HG03095 (cell line): ENCODE data around the gene KRT10.
"Not testable (repeated sequence)": the region's sequence is repeated elsewhere in the genome, so short reads cannot be mapped to it uniquely, and the experiment has no call there.

Experiments used
- ATAC-seq: cut with Tn5 transposase; IDR thresholded peaks from one replicate; pipeline ENCODE4 v1.9.1; 2021; ENCODE audit warnings: moderate library complexity; ENCODE audit not compliant: unreplicated experiment

Gene KRT10

DNA sequence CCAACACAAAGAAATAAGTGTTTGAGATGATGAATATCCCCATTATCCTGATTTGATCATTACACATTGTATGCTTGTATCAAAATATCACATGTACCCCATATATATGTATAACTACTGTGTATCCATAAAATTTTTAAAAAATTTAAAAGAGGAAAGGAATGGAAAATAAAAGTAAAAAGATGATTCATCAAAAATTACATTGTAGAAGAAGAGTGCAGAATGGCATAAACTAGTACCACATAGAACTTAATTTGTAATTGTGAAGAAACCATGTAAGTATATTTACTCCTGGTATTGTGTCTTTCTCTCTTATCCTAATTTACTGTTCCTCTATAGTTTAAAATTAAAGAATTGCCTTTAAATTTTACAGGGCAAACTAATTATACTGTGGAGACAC is 11.5 kb upstream of the KRT10 start:
- no peak for ATAC-seq

DNA sequence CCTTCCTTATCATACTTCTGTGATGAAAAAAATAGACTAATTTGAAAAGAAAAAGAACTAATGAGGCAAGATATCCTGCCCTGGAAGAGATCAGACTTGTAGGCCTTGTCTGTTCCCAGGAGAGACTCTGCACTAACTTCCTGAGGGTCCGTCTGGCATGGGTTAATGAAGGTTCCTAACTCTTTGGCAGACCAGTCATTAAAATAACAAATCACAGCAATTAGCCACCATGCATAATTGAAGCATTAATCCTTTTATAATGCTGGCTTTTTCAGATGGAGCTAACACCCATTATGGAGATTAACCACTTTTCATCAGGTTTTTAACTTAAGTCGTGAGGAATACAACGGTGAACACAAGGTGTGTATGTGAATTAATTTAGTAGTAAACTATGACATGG is 10.4 kb upstream of the KRT10 start:
- ATAC-seq, result no peak

DNA sequence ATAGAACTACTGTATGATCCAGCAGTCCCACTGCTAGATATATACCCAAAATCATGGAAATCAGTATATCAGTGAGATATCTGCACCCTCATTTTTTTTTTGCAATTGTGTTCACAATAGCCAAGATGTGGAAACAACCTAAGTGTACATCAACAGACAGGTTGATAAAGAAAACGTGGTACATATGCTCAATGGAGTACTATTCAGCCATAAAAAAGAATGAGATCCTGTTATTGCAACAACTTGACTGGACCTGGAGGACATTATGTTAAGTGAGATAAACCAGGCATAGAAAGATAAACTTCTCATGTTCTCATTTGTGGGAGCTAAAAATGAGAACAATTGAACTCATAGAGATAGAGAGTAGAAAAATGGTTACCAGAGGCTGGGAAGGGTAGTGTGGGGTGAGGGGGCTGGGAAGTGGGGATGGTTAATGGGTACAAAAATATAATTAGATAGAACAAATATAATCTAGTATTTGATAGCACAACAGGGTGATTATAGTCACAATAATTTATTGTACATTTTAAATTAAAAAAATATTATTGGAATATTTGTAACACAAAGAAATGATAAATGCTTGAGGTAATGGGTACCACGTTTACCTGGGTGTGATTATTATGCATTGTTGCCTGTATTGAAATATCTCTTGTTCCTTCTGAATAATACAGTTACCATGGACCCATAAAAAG is 7.8 kb upstream of the KRT10 start:
- no peak for ATAC-seq

DNA sequence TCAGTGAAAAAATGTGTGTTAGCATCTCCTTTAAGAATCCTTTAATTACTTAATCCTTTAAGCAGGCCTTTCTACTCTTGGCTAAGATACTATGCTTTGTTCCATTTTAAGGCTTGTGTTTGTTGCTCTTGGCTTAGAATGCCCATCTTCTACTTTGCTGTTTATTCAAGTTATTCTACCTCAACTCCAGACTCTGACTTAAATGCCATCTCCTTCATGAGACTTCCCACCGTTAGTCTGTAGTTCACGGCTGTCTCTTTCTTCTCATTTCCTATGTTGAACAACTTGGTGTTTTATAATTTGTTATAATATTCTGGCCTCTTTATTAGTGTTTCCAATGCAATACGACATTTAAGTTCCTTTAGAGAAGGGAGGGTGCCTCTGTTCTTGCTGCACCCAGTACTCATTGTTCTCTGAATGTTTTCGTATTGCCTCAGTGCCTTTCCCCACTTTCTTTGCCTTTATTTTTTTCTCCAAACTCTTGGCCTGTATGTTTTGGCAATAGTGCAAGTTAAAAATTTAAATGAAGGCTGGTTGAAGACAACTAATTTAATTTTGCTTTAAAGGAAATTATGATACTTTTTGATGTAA is 6.1 kb upstream of the KRT10 start:
- no peak for ATAC-seq

DNA sequence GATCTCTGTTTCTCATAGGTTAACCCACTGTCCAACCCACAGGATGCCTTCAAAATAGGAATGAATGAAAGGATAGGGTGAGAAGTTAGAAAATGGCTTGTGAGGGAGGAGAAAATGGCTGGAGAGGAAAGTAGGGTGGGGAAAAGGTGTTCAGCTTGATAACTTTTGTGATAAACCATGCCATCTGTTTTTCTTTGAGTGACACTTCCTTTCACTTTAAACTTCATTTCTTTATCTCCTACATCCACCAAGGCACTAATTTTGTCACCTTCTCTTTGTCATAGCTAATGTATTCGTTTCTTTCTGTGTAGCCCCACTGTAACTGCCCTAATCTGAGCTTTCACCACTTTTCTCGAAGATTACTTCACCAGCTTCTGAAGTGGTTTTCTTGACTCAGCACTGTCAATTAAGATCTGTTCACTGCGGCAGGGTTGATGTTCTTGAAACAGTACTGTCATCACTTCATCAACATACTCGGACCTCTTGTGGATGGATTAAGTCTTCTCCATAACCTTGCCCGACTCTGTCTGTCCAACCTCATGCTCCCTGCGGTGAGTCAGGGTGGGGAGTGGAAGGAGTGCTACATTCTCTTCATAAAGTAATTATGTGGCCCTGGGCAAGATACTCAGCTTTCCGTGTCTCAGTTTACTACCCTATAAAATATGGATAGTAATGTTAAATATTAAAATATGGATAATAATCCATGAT is 5.5 kb upstream of the KRT10 start:
- ATAC-seq, result no peak

DNA sequence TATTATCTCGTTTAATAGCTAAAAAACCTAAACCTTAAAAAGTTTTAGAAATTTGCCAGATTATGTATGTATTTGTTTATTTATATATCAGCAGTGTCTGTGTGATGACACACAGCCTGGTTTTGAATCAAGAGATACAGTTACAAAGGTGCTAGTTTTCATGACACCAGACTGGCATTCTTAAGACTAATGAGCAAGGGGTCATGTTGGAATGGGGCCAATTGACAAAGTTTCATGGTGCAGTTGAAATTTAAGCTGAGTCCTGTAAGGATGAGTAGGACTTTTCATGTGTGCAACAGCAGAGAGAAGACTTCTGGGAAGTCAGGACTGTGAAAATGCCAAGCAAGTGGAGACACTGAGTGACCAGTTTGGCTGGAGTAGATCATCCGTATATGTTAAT is 3.2 kb upstream of the KRT10 start:
- ATAC-seq, result no peak

DNA sequence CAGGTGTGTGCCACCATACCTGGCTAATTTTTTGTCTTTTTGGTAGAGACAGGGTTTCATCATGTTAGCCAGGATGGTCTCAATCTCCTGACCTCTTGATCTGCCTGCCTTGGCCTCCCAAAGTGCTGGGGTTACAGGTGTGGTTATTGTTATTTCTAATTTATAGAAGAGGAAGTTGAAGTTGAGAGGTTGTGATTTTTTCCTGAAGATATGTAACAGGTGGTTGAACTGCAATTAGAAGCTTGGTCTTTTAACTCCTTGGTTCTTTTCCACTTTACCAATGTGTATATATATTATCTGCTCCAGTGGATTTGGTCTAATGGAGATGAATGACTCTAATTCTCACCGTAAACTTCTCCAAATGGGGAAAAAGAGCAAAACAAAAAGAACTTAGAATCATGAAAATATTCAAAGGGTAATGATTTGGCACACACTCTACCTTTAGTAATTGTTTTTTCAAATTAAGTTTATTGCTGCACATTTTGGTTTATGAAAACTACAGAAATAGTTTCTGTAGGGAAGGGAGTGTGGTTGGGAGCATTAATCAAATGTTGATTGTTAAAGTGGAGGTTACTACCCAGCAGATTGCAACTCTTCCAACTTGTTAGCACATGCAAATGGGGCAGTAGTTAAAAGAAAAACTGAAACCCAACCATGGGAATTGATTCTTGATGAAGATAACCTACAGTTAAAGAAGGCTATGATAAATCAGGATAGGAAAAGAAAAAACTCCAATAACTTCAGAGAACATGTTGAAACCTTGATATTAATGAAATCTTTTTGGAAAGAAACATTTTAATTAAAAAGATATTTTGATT is 1.8 kb upstream of the KRT10 start:
- ATAC-seq, result no peak

DNA sequence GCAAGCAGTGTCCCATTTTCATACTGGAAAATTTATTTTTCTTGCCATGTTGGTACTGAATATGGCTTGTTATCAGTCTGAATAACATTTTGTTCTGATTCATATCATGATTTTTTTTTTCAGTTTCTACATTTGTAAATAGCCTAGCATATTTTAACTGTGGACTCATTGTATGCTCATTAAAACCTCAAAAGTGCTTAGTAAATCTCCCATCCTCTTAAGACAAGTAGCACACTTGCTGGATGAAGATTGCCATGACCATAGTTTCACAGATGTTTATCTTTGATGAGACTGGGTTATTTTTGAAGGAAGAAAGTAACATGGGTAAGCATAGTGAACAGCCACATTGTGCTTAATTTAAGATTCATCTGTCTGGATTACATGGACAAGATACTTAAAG is 878 bp downstream of the KRT10 start:
- ATAC-seq, result no peak

DNA sequence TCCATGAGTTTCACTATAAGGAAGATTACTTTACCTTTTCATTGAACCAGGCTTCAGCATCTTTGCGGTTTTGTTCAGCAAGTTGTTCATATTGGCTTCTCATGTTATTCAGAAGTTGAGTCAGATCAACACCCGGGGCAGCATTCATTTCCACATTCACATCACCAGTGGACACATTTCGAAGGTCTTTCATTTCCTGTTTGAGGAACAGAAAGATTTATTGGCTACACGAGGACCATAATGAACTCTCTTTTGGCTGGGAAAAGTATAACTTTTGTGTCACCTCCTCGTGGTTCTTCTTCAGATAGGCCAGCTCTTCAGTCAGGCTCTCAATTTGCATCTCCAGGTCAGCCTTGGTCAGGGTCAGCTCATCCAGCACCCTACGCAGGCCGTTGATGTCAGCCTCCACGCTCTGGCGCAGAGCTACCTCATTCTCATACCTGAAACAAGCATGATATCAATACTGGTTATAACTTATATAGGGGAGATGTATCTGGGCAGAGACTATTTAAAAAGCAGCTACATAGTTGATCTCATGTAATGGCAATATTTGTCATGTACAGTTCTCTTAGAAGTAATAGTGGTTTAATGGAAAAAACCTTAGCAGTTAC is 2.1 kb downstream of the KRT10 start:
- no peak for ATAC-seq

DNA sequence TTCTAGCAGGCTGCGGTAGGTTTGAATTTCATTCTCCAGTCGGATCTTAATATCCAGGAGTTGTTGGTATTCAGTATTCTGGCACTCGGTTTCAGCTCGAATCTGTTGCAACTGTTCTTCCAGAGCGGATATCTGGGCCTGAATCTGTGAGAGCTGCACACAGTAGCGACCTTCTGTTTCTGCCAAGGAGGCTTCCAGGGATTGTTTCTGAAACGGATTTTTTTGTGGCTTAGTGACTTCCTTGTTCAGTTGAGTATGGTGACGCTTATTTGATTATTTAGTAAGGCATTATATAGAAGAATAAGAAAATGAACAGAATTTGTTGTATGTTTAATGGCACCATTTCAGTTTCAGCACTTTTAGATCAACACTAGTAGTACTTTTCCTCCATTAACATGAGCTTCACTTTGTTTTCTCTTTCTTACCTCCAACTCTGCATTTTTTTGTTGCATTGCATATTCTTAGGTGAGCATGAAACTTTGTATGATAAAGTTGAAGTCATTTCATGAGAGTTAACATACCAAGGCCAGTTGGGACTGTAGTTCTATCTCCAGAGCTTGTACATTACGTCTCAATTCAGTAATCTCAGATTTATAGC is 2.8 kb downstream of the KRT10 start:
- ATAC-seq, result no peak

DNA sequence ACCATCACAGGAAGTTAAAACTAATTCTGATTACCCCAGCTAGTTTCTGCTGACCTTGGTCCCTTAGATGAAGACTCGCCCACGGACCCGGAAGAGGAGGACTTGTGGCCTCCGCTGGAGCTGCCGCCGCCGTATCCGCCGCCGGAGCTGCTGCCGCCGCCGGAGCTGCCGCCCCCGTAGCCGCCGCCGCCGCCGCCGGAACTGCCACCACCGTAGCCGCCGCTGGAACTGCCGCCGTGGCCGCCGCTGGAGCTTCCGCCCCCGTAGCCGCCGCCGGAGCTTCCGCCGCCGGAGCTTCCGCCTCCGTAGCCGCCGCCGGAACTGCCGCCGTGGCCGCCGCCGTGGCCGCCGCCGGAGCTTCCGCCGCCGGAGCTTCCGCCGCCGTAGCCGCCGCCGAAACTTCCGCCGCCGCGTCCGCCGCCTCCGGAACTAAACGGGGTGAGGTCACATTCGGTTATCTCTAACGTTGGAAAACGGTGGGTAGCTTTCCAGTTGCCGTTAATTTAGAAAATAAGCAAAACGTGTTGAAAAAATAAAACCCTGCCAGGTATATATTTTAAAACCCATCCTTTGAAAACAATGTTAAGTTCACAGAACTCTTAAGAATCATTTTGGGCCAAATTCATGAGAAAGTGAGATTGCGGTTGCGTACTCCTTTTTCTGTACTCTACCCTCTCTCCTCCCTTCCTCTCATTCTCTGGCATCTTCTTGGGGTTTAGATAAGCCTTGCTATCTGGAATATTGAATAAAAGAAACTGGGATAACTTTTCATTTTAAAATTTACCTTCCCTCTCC is 3.5 kb downstream of the KRT10 start:
- ATAC-seq, result no peak

DNA sequence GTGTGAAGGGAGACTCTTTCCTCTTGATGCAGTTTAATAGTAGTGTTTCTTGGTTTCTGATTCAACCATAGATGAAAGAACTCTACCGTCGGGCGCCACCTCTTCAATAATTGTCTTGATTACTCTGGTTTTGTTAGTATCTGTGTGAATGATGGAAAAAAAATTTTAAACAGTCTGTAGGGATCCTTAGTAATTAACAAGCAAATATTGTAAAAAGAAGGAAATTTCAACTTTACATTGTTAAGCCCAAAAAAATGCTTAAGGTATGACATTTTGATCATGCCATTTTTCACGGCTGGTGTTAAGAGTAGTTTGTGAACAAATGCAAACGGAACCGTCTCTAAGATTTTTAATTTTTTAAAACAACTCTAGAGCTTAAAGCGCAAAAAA is 4.1 kb downstream of the KRT10 start:
- ATAC-seq, result no peak

DNA sequence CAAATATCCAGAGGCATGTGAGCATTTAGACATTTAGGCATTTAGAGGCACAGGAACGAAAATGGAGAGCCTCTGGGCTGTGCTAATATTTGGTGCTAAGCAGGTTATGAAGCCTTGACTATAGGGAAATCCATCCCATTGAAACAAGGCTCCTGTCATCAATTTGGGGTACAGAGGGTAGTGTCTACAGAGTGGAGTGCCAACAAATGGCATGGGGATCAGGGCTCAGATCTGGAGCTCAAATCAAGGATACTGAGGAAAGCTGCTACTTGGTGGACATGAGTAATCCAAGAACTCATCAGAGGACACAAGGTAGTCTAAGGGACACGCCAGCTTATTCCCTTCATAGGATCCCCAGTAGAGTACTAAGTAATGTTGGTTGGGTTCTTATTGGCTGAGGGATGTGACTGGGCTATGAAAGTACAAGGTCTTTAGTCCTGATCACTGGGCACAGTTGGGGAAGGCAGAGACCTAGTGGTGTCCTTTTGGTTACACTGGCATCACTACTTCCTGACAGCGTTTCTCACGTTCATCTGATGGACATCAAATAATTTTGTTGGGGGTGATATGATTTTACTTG is 5.2 kb downstream of the KRT10 start:
- no peak for ATAC-seq

DNA sequence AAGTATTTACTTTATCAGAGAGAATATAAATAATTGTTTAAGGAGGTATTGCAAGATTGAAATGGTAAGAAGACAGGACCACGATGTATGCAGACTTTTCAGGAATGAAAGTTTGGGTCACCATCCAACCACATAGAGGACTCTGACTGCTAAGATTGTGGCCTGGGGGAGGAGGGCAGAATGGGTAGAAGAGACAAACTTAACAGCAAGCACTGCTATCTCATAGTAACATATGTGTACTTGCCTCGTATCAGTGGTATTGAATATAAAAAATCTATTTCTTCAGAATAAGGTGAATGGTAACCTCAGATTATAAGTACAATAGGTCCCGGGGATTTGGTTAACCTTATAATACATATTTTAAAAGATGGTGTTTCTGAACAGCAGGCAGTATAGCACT is 5.8 kb downstream of the KRT10 start:
- ATAC-seq, result no peak

DNA sequence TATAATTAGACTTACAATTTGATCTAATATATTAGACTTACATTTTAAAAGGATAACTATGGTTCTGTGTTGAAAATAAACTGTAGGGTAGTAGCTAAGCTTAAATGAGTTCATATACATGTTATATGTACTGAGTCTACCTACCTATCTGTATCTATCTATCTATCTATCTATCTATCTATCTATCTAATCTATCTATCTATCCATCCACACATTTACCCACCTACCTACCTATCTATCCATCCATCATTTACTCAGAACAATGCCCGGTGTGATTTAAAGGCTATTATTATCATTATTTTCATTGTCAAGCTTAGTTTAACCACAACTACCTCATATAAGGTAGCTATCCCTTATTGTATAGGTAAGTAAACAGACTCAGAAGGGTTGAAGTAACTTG is 7.0 kb downstream of the KRT10 start:
- ATAC-seq, result no peak

DNA sequence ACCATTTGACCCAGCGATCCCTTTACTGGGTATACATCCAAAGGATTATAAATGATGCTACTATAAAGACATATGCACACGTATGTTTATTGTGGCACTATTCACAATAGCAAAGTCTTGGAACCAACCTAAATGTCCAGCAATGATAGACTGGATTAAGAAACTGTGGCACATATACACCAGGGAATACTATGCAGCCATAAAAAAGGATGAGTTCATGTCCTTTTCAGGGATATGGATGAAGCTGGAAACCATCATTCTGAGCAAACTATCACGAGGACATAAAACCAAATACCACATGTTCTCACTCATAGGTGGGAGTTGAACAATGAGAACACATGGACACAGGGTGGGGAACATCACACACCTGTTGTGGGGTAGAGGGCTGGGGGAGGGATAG is 7.8 kb downstream of the KRT10 start:
- not testable (repeated sequence) for ATAC-seq

DNA sequence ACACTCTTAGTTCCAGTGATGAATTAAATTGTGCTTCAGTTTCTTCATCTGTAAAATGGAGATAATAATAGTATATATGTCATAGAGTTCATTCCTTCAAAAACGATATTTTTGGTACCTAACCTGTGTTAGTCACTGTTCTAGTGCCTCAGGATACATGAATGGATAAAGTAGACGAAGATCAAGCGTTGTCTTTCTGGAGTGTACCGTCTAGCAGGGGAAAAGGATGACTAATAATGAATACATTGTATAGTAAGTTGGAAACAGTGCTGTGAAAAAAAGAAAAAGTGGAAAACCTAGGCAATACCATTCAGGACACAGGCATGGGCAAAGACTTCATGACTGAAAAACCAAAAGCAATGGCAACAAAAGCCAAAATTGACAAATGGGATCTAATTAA is 8.6 kb downstream of the KRT10 start:
- no peak for ATAC-seq

DNA sequence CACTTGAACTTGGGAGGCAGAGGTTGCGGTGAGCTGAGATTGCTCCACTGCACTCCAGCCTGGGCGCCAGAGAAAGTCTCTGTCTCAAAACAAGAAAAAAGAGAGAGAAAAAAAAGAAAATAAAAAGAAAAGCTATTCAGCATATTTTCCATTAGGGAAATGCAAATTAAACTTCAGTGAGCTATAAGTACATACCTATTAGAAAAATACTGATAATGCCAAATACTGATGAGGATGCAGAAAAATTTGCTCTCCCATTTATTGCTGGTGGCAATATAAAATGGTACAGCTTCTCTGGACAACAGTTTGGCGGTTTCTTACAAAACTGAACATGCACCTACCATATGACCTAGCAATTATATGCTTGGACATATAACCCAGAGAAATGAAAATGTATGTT is 9.8 kb downstream of the KRT10 start:
- ATAC-seq, result no peak

DNA sequence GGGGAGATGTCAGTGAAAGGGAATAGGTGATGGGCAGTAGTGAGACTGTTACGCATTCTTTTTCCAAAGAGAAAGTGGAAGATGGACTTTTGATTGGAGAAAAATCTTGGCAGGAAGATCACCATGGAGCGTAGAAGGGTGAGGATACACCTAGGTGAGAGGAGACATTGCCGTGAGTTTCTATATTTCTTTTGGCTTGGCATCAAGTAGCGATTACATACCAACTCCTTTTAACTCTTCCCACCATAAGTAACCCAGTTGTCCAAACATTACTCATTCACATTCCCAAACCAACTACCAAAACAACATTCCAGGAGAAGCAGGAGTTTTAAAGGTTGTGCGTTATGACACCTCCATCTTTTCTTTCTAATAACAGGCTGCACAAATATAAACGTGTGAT is 11.9 kb downstream of the KRT10 start:
- no peak for ATAC-seq
